CD8-positive, alpha-beta memory T cell (primary cell): ENCODE measurements around the gene MMAA. TPM values are rescaled to one million over a fixed set of nuclear protein-coding genes. Genes with fewer than 3 reads are reported as not detected.

ENCODE experiments used
- CTCF ChIA-PET: fragments of 350-600 bp; sonication (Branson Sonifier 250); formaldehyde crosslinking; loops from one replicate; lab custom pipeline; 2021; ENCODE audit warnings: antibody characterized with exemption; lab: Charles Lee
- POLR2A ChIA-PET: fragments of 350-600 bp; sonication (Branson Sonifier 250); formaldehyde crosslinking; loops from one replicate; lab custom pipeline; 2021; ENCODE audit warnings: antibody characterized with exemption; lab: Charles Lee
- DNase-seq, 5 donors: peaks; one replicate each; pipeline versions ENCODE4 v3.0.0 to v3.0.0-alpha.2; 2020 to 2022; ENCODE audit warnings: mixed read lengths in 1 of 5
- H3K27ac ChIP-seq: one replicate; pipeline ENCODE4 v1.7.0; 2013; ENCODE audit warnings: low read depth, mild to moderate bottlenecking, low read length, moderate library complexity
- H3K27me3 ChIP-seq: 2 replicates; pipeline ENCODE4 v1.7.0; 2013; ENCODE audit warnings: low read length, mild to moderate bottlenecking; ENCODE audit not compliant: insufficient read depth, poor library complexity, severe bottlenecking
- H3K36me3 ChIP-seq: 2 replicates; pipeline ENCODE4 v1.7.0; 2013; ENCODE audit warnings: mild to moderate bottlenecking, low read length, moderate library complexity; ENCODE audit not compliant: insufficient read depth
- H3K4me1 ChIP-seq: 2 replicates; pipeline ENCODE4 v1.7.0; 2013; ENCODE audit warnings: mild to moderate bottlenecking, low read length, moderate library complexity; ENCODE audit not compliant: insufficient read depth
- H3K4me3 ChIP-seq: 2 replicates; pipeline ENCODE4 v1.7.0; 2013; ENCODE audit warnings: mild to moderate bottlenecking, low read length
- H3K9me3 ChIP-seq: 2 replicates; pipeline ENCODE4 v1.7.0; 2013; ENCODE audit warnings: mild to moderate bottlenecking, low read length
- H3K27ac Mint-ChIP-seq, 8 donors: one replicate each; pipeline ENCODE4 v1.8.0; 2020 to 2021; ENCODE audit warnings: mixed read lengths in 8 of 8, mild to moderate bottlenecking in 6 of 8, inconsistent platforms in 3 of 8, moderate library complexity in 3 of 8
- H3K27me3 Mint-ChIP-seq, 2 donors: one replicate each; pipeline ENCODE4 v1.8.0; 2020 to 2021; ENCODE audit warnings: mixed read lengths in 2 of 2, mild to moderate bottlenecking in 1 of 2, moderate library complexity in 1 of 2
- H3K36me3 Mint-ChIP-seq, 3 donors: one replicate each; pipeline ENCODE4 v1.8.0; 2020 to 2021; ENCODE audit warnings: mixed read lengths in 3 of 3, inconsistent platforms in 1 of 3, mild to moderate bottlenecking in 1 of 3
- H3K4me1 Mint-ChIP-seq, 3 donors: one replicate each; pipeline ENCODE4 v1.8.0; 2020 to 2021; ENCODE audit warnings: mixed read lengths in 3 of 3, inconsistent platforms in 1 of 3, mild to moderate bottlenecking in 1 of 3
- H3K4me3 Mint-ChIP-seq, 7 donors: one replicate each; pipeline ENCODE4 v1.8.0; 2020 to 2021; ENCODE audit warnings: mixed read lengths in 7 of 7, mild to moderate bottlenecking in 6 of 7, moderate library complexity in 4 of 7, inconsistent platforms in 2 of 7
- H3K9me3 Mint-ChIP-seq, 5 donors: one replicate each; pipeline ENCODE4 v1.8.0; 2020 to 2022; ENCODE audit warnings: mixed read lengths in 5 of 5, mild to moderate bottlenecking in 3 of 5, moderate library complexity in 2 of 5, inconsistent platforms in 1 of 5
- polyA plus RNA-seq: library from polyadenylated mRNA; unstranded; fragments of 300-500 nt; fragmentation: Illumina TruSeq; gene quantifications from one replicate; pipeline ENCODE4 v1.2.3, GENCODE V29; 2021
- total RNA-seq, 2 experiments: library from RNA; stranded (reverse); gene quantifications; one replicate each; pipeline ENCODE4 v1.2.3, GENCODE V29; 2021

Gene MMAA
- total and polyA plus RNA-seq, 3 experiments from 2014 or later = 7.2 to 14.9 (median 13.1) TPM

GRCh38 chr4:145602129-145602760, 16.9 kb upstream of the MMAA start:
- Mint-ChIP-seq H3K27ac (no peak overlapping the region), H3K4me1 (no peaks in the 10 kb centered on the region), H3K36me3 (peaks cover 0 to 13% (median 0%) of the 10 kb centered on the region in 3 donors), H3K9me3 (peaks cover 9 to 13% (median 11%) of the 10 kb centered on the region in 5 donors), H3K4me3 (no peak overlapping the region), H3K27me3 (peaks cover 12 to 53% of the 10 kb centered on the region in 2 donors)
- H3K27me3 ChIP-seq = no peaks in the 10 kb centered on the region
- no peak overlapping the region for H3K4me3 ChIP-seq
- ChIA-PET CTCF (interaction anchor here (1.0 kb wide), 1 partner anchor 14 kb away, joined by 4 read pairs; no protein-coding TSS in a partner anchor), POLR2A (no interaction called here)
- H3K4me1 ChIP-seq = no peaks in the 10 kb centered on the region
- H3K36me3 ChIP-seq = no peaks in the 10 kb centered on the region
- no peaks in the 10 kb centered on the region for H3K9me3 ChIP-seq
- H3K27ac ChIP-seq = no peak overlapping the region
- DNase-seq = no peak

DNA sequence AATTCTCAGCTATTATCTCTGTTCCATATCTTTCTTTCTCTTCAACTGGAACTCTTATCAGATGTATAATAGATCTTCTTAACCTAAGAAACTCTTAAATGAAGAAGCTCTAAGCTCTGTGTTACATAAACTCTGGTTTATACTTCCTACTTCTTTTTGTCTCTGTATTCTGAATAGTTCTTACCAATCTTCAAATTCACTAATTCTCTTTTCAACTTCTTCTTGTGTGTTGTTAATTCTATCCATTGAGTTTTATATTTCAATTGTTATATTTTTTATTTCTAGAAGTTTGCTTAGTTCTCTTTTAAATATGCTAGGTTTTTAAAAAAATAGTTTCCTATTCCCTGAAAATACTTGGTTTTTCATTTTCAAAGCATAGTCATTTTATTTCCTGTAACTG, 13.2 kb upstream of the MMAA start:
- H3K36me3 Mint-ChIP-seq = peaks cover 0 to 10% (median 0%) of the 10 kb centered on the region in 3 donors
- no peaks in the 10 kb centered on the region for H3K27me3 ChIP-seq
- CTCF ChIA-PET = no interaction called here
- peaks cover 9 to 24% of the 10 kb centered on the region in 2 donors for H3K27me3 Mint-ChIP-seq
- H3K36me3 ChIP-seq = no peaks in the 10 kb centered on the region
- DNase-seq = no peak
- no peaks in the 10 kb centered on the region for H3K4me1 ChIP-seq
- H3K4me3 ChIP-seq = no peak overlapping the region
- H3K4me3 Mint-ChIP-seq = no peak overlapping the region
- no peaks in the 10 kb centered on the region for H3K9me3 ChIP-seq
- no peak overlapping the region for H3K27ac Mint-ChIP-seq
- peaks cover 9 to 14% (median 11%) of the 10 kb centered on the region in 5 donors for H3K9me3 Mint-ChIP-seq
- peaks cover 0 to 7% (median 3%) of the 10 kb centered on the region in 3 donors for H3K4me1 Mint-ChIP-seq
- POLR2A ChIA-PET = no interaction called here
- no peak overlapping the region for H3K27ac ChIP-seq

- Histone ChIP-seq H3K27ac (no peak overlapping the region), H3K9me3 (no peaks in the 10 kb centered on the region), H3K4me1 (no peaks in the 10 kb centered on the region), H3K27me3 (no peaks in the 10 kb centered on the region), H3K4me3 (no peak overlapping the region), H3K36me3 (no peaks in the 10 kb centered on the region)
- DNase-seq = peak; percentile 24 to 61 (median 31)
- CTCF ChIA-PET = interaction anchor here (0.6 kb wide), 1 partner anchor 200 kb away, joined by 3 read pairs; no protein-coding TSS in a partner anchor
- H3K27me3 Mint-ChIP-seq = peaks cover 4 to 18% of the 10 kb centered on the region in 2 donors
- peaks cover 0 to 10% (median 0%) of the 10 kb centered on the region in 3 donors for H3K36me3 Mint-ChIP-seq
- H3K4me1 Mint-ChIP-seq = peaks cover 0 to 7% (median 3%) of the 10 kb centered on the region in 3 donors
- H3K4me3 Mint-ChIP-seq = no peak overlapping the region
- peaks cover 9 to 14% (median 11%) of the 10 kb centered on the region in 5 donors for H3K9me3 Mint-ChIP-seq
- POLR2A ChIA-PET = no interaction called here
- no peak overlapping the region for H3K27ac Mint-ChIP-seq
These were observed 9.4 kb upstream of the MMAA start for GRCh38 chr4:145609481-145610427.

GRCh38 chr4:145613566-145614232, 5.5 kb upstream of the MMAA start:
- Histone ChIP-seq H3K4me3 (no peak overlapping the region), H3K36me3 (no peaks in the 10 kb centered on the region), H3K27ac (no peak overlapping the region), H3K9me3 (no peaks in the 10 kb centered on the region), H3K4me1 (peaks cover 7% of the 10 kb centered on the region), H3K27me3 (no peaks in the 10 kb centered on the region)
- DNase-seq = no peak
- Mint-ChIP-seq H3K36me3 (peaks cover 0 to 3% (median 0%) of the 10 kb centered on the region in 3 donors), H3K9me3 (no peaks in the 10 kb centered on the region), H3K4me3 (peak overlapping the region in 1 of 7 donors; percentile 14), H3K4me1 (peaks cover 16 to 25% (median 20%) of the 10 kb centered on the region in 3 donors), H3K27me3 (peaks cover 0 to 8% of the 10 kb centered on the region in 2 donors), H3K27ac (no peak overlapping the region)
- CTCF ChIA-PET = no interaction called here
- POLR2A ChIA-PET = no interaction called here

DNA sequence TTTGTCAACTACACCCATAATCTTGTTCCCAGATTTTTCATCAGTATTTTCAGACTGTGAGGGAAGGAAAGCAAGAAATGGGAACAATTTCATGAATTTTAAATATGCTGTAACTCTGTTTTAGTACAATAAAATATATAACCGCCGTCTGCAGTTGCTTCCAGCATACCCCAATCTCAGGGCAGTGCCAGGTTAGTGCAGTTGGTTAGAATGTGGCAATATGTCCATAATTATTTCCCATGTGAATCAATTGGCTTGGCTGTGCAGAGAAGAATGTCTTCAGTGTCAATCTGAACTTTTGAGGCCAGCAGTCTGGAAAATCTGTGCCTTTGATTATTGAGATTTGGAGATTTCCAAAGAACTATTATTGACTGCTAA, 5.0 kb upstream of the MMAA start:
- CTCF ChIA-PET = no interaction called here
- Mint-ChIP-seq H3K27ac (no peak overlapping the region), H3K27me3 (peaks cover 0 to 8% of the 10 kb centered on the region in 2 donors), H3K4me1 (peaks cover 16 to 27% (median 21%) of the 10 kb centered on the region in 3 donors), H3K4me3 (no peak overlapping the region), H3K36me3 (peaks cover 0 to 7% (median 0%) of the 10 kb centered on the region in 3 donors), H3K9me3 (no peaks in the 10 kb centered on the region)
- DNase-seq = no peak
- Histone ChIP-seq H3K4me1 (peaks cover 8% of the 10 kb centered on the region), H3K9me3 (no peaks in the 10 kb centered on the region), H3K27ac (no peak overlapping the region), H3K36me3 (no peaks in the 10 kb centered on the region), H3K4me3 (no peak overlapping the region), H3K27me3 (no peaks in the 10 kb centered on the region)
- POLR2A ChIA-PET = no interaction called here

- Histone ChIP-seq H3K4me1 (peaks cover 26% of the 10 kb centered on the region), H3K4me3 (peak overlapping the region; percentile 85), H3K27me3 (no peaks in the 10 kb centered on the region), H3K27ac (peak overlapping the region; percentile 95), H3K36me3 (no peaks in the 10 kb centered on the region), H3K9me3 (no peaks in the 10 kb centered on the region)
- Mint-ChIP-seq H3K27me3 (peaks cover 0 to 8% of the 10 kb centered on the region in 2 donors), H3K9me3 (no peaks in the 10 kb centered on the region), H3K27ac (peak overlapping the region; percentile 96 to 100 (median 99)), H3K36me3 (peaks cover 0 to 13% (median 6%) of the 10 kb centered on the region in 3 donors), H3K4me1 (peaks cover 33 to 55% (median 52%) of the 10 kb centered on the region in 3 donors), H3K4me3 (peak overlapping the region; percentile 94 to 100 (median 99))
- CTCF ChIA-PET = interaction anchor here (1.3 to 2.7 kb wide), 3 partner anchors 319 to 443 kb away, joined by 3 to 17 read pairs (median 5); no protein-coding TSS in a partner anchor
- peak in 1 of 5 donors; percentile 5 for DNase-seq
- POLR2A ChIA-PET = interaction anchor here (0.6 to 1.5 kb wide), 5 partner anchors 319 to 520 kb away, joined by 3 to 10 read pairs (median 6); partner anchors contain the start of genes ABCE1 and ANAPC10
These were observed 814 bp upstream of the MMAA start for GRCh38 chr4:145618210-145618931.

GRCh38 chr4:145619639-145619996, 433 bp downstream of the MMAA start:
- Histone ChIP-seq H3K27me3 (no peaks in the 10 kb centered on the region), H3K27ac (peak overlapping the region; percentile 95), H3K4me3 (peak overlapping the region; percentile 85), H3K9me3 (no peaks in the 10 kb centered on the region), H3K36me3 (no peaks in the 10 kb centered on the region), H3K4me1 (peaks cover 34% of the 10 kb centered on the region)
- Mint-ChIP-seq H3K4me1 (peaks cover 40 to 65% (median 62%) of the 10 kb centered on the region in 3 donors), H3K27me3 (peaks cover 0 to 2% of the 10 kb centered on the region in 2 donors), H3K4me3 (peak overlapping the region; percentile 94 to 100 (median 99)), H3K27ac (peak overlapping the region; percentile 96 to 100 (median 99)), H3K9me3 (no peaks in the 10 kb centered on the region), H3K36me3 (peaks cover 0 to 13% (median 6%) of the 10 kb centered on the region in 3 donors)
- POLR2A ChIA-PET = interaction anchor here (0.7 to 1.3 kb wide), 3 partner anchors 441 to 521 kb away, joined by 5 to 6 read pairs (median 6); partner anchors contain the start of genes ABCE1 and ANAPC10
- DNase-seq = peak in 3 of 5 donors; percentile 17 to 70 (median 41)
- CTCF ChIA-PET = interaction anchor here (0.9 to 1.6 kb wide), 3 partner anchors 12 to 444 kb away, joined by 3 to 6 read pairs (median 5); no protein-coding TSS in a partner anchor
